OCI-LY1 (cell line): Measurements from ENCODE around the gene AFMID.

Experiments used
- CTCF ChIP-seq: fragments of 200-600 bp; sonication (generic), shearing (Covaris generic); IDR thresholded peaks from 2 replicates; pipeline ENCODE4 v1.5.1; 2017; ENCODE audit warnings: mild to moderate bottlenecking, antibody characterized with exemption, low read length, moderate library complexity, mixed read lengths
- EZH2 ChIP-seq: fragments of 200-600 bp; sonication (generic), shearing (Covaris generic); IDR thresholded peaks from 2 replicates; pipeline ENCODE4 v1.8.0; 2017; ENCODE audit warnings: borderline replicate concordance, mixed run types, mild to moderate bottlenecking, antibody characterized with exemption, low read length, moderate library complexity, mixed read lengths

- TF ChIP-seq EZH2 (no peak), CTCF (no peak)
These were observed 23.0 kb upstream of the AFMID start for GRCh38 chr17:78163881-78164747.
